Cardiac muscle cell (in vitro differentiated cells and primary cell): Measurements from ENCODE around the gene SMIM11. TPM values are rescaled to one million over a fixed set of nuclear protein-coding genes. Genes with fewer than 3 reads are reported as not detected.
"Not testable (repeated sequence)": the region's sequence is repeated elsewhere in the genome, so short reads cannot be mapped to it uniquely, and the experiment has no call there.

Experiments used
- DNase-seq, 2 donors: peaks; one replicate each; pipeline versions ENCODE4 v3.0.0 to v3.0.0-alpha.2; 2010 to 2017; ENCODE audit warnings: low read depth in 1 of 2, low spot score in 1 of 2
- H3K27ac ChIP-seq: fragments of 200-600 bp; sonication (generic); 2 replicates; pipeline ENCODE4 v1.5.1; 2016
- H3K27me3 ChIP-seq: fragments of 200-600 bp; sonication (generic); 2 replicates; pipeline ENCODE4 v1.6.0; 2016; ENCODE audit warnings: control low read depth
- H3K36me3 ChIP-seq: fragments of 200-600 bp; sonication (generic); 2 replicates; pipeline ENCODE4 v1.5.1; 2016; ENCODE audit warnings: control low read depth
- H3K4me1 ChIP-seq: fragments of 200-600 bp; sonication (generic); 2 replicates; pipeline ENCODE4 v1.8.1; 2017; ENCODE audit warnings: low read depth, mild to moderate bottlenecking, mixed run types
- H3K4me3 ChIP-seq: fragments of 200-600 bp; sonication (generic); 2 replicates; pipeline ENCODE4 v1.5.1; 2016; ENCODE audit warnings: mild to moderate bottlenecking
- H3K9me3 ChIP-seq: fragments of 200-600 bp; sonication (generic); 2 replicates; pipeline ENCODE4 v1.5.1; 2017; ENCODE audit warnings: low read depth, mild to moderate bottlenecking, control low read depth
- CTCF ChIP-seq: IDR thresholded peaks from 2 replicates; pipeline ENCODE4 v1.5.1; 2012; ENCODE audit warnings: low read depth, mild to moderate bottlenecking, low read length
- polyA plus RNA-seq: library from polyadenylated mRNA; unstranded; fragments of >200 nt; fragmentation: Nextera tagmentation; extraction: Ambion mirVana; gene quantifications from 2 replicates; pipeline ENCODE4 v1.2.1, GENCODE V29; 2016
- total RNA-seq: library from RNA; depleted of rRNA; stranded (reverse); fragments of >200 nt; gene quantifications from 2 replicates; pipeline ENCODE4 v1.2.3, GENCODE V29; 2016

The SMIM11 gene
- total and polyA plus RNA-seq, 2 experiments from 2014 or later = 11.0 to 13.9 TPM

- Histone ChIP-seq H3K9me3 (no peaks in the 10 kb centered on the region), H3K4me3 (no peak overlapping the region), H3K36me3 (no peaks in the 10 kb centered on the region), H3K4me1 (no peaks in the 10 kb centered on the region), H3K27ac (no peak overlapping the region), H3K27me3 (no peaks in the 10 kb centered on the region)
- TF ChIP-seq CTCF = no peak
- DNase-seq = no peak
Measured at GRCh38 chr21:34369741-34370140, 5.6 kb upstream of the SMIM11 start.

- DNase-seq = no peak
- H3K4me3 ChIP-seq = no peak overlapping the region
- no peaks in the 10 kb centered on the region for H3K27me3 ChIP-seq
- H3K4me1 ChIP-seq = no peaks in the 10 kb centered on the region
- TF ChIP-seq CTCF = no peak
- H3K9me3 ChIP-seq = no peaks in the 10 kb centered on the region
- no peaks in the 10 kb centered on the region for H3K36me3 ChIP-seq
- H3K27ac ChIP-seq = no peak overlapping the region
Measured at GRCh38 chr21:34372321-34372720, 3.0 kb upstream of the SMIM11 start.

GRCh38 chr21:34374462-34374861 lies 845 bp upstream of the SMIM11 start:
- not testable (repeated sequence) for H3K4me3 ChIP-seq, H3K4me1 ChIP-seq, H3K27ac ChIP-seq, DNase-seq, H3K9me3 ChIP-seq, H3K36me3 ChIP-seq, H3K27me3 ChIP-seq

- DNase-seq, H3K4me1 ChIP-seq, H3K27ac ChIP-seq, H3K9me3 ChIP-seq, H3K4me3 ChIP-seq, H3K27me3 ChIP-seq, H3K36me3 ChIP-seq: not testable (repeated sequence)
Measured at GRCh38 chr21:34375619-34375972, 289 bp downstream of the SMIM11 start.

GRCh38 chr21:34383138-34383537 lies 7.8 kb downstream of the SMIM11 start:
- not testable (repeated sequence) for H3K4me3 ChIP-seq, DNase-seq, H3K27ac ChIP-seq, H3K4me1 ChIP-seq, H3K27me3 ChIP-seq, H3K36me3 ChIP-seq, H3K9me3 ChIP-seq

GRCh38 chr21:34383724-34384415 lies 8.6 kb downstream of the SMIM11 start:
- not testable (repeated sequence) for DNase-seq, H3K4me3 ChIP-seq

DNA sequence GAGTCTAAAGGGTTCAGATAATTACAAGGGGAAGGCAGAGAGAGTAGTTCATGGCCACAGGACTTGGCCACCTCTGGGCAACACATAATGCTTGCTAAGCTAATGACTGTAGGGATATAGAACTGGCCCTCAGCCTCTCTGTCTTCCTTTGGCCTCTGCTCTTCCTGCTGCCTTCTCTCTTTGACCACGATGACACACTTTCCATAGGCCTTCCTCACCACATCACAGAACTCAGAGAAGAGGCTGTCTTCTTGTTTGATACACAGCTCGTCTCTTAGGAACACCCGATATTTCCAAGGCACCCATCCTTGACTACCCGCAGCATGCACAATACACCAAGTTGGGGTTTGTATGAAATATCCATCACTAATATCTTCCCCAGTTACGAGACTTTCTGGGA lies 25.2 kb downstream of the SMIM11 start:
- H3K4me1 ChIP-seq, H3K9me3 ChIP-seq, H3K4me3 ChIP-seq, H3K27me3 ChIP-seq, H3K27ac ChIP-seq, DNase-seq, H3K36me3 ChIP-seq: not testable (repeated sequence)

More at GRCh38 chr21:34383724-34384415, 8.6 kb downstream of the SMIM11 start:
- H3K9me3 ChIP-seq, H3K27ac ChIP-seq, H3K4me1 ChIP-seq, H3K36me3 ChIP-seq, H3K27me3 ChIP-seq: not testable (repeated sequence)

- not testable (repeated sequence) for H3K27ac ChIP-seq, H3K27me3 ChIP-seq, H3K36me3 ChIP-seq, H3K4me3 ChIP-seq, H3K4me1 ChIP-seq, DNase-seq, H3K9me3 ChIP-seq
Measured at GRCh38 chr21:34404742-34405141, 29.4 kb downstream of the SMIM11 start.

DNA sequence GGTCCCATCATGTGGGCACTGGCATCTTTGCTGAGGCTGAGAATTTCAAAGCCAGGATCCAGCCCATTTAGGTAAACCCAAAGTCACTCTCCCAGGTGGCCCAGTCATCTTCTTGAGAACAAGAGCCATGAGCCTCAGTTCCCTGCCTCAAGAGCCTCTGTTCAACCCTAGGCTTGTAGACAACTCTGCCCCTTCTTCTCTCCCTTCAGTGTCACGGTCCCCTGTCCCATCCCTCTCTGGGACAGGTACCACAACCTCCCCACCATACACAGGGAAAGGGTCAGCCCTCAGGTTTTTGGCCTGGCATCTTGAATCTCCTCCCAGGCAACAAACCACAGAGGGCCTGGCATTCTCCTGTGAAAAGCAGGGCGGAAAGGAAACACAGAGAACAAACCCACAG lies 30.4 kb downstream of the SMIM11 start:
- H3K4me1 ChIP-seq, DNase-seq, H3K9me3 ChIP-seq, H3K36me3 ChIP-seq, H3K4me3 ChIP-seq, H3K27ac ChIP-seq, H3K27me3 ChIP-seq: not testable (repeated sequence)

- not testable (repeated sequence) for H3K27ac ChIP-seq, H3K27me3 ChIP-seq, DNase-seq, H3K36me3 ChIP-seq, H3K4me1 ChIP-seq, H3K9me3 ChIP-seq, H3K4me3 ChIP-seq
Measured at GRCh38 chr21:34406102-34406501, 30.8 kb downstream of the SMIM11 start.

- H3K9me3 ChIP-seq, H3K27ac ChIP-seq, H3K27me3 ChIP-seq, H3K36me3 ChIP-seq, H3K4me3 ChIP-seq, DNase-seq, H3K4me1 ChIP-seq: not testable (repeated sequence)
Measured at GRCh38 chr21:34406676-34407075, 31.4 kb downstream of the SMIM11 start.

GRCh38 chr21:34407294-34407693 lies 32.0 kb downstream of the SMIM11 start:
- H3K36me3 ChIP-seq, H3K4me1 ChIP-seq, H3K9me3 ChIP-seq, H3K27ac ChIP-seq, H3K4me3 ChIP-seq, DNase-seq, H3K27me3 ChIP-seq: not testable (repeated sequence)
